NCI-H2029 treated with DMSO at 0.1 percent for 48 hours (cell line): ENCODE results near the gene PTDSS2.
A peak's percentile ranks its signal among the peaks of the same experiment; 100 is the strongest.
"Not testable (repeated sequence)": the region's sequence is repeated elsewhere in the genome, so short reads cannot be mapped to it uniquely, and the experiment has no call there.

Experiments
- DNase-seq: peaks from one replicate; lab custom pipeline; 2025; lab: John Stamatoyannopoulos, UW

The PTDSS2 gene

GRCh38 chr11:468493-468892, 18.4 kb downstream of the PTDSS2 start:
- no peak for DNase-seq

GRCh38 chr11:469026-469683, 19.1 kb downstream of the PTDSS2 start:
- not testable (repeated sequence) for DNase-seq

GRCh38 chr11:469684-470560, 19.8 kb downstream of the PTDSS2 start:
- peak; percentile 24 for DNase-seq

GRCh38 chr11:471468-472145, 21.5 kb downstream of the PTDSS2 start:
- no peak for DNase-seq

- DNase-seq = no peak
These were observed 22.2 kb downstream of the PTDSS2 start for GRCh38 chr11:472272-472671.

GRCh38 chr11:472816-473215, 22.7 kb downstream of the PTDSS2 start:
- DNase-seq = no peak

- DNase-seq = no peak
These were observed 23.3 kb downstream of the PTDSS2 start for GRCh38 chr11:473415-473814.

- no peak for DNase-seq
These were observed 24.1 kb downstream of the PTDSS2 start for GRCh38 chr11:473962-474785.

- no peak for DNase-seq
These were observed 24.9 kb downstream of the PTDSS2 start for GRCh38 chr11:474914-475506.

GRCh38 chr11:475941-476340, 25.9 kb downstream of the PTDSS2 start:
- no peak for DNase-seq

- no peak for DNase-seq
These were observed 26.3 kb downstream of the PTDSS2 start for GRCh38 chr11:476416-476815.

- no peak for DNase-seq
These were observed 27.1 kb downstream of the PTDSS2 start for GRCh38 chr11:477052-477715.

- no peak for DNase-seq
These were observed 29.2 kb downstream of the PTDSS2 start for GRCh38 chr11:479311-479710.

- no peak for DNase-seq
These were observed 34.5 kb downstream of the PTDSS2 start for GRCh38 chr11:484616-485015.

GRCh38 chr11:486189-486588, 36.1 kb downstream of the PTDSS2 start:
- no peak for DNase-seq

- DNase-seq = no peak
These were observed 37.5 kb downstream of the PTDSS2 start for GRCh38 chr11:487571-488021.

GRCh38 chr11:488062-488461, 38.0 kb downstream of the PTDSS2 start:
- DNase-seq = no peak

- no peak for DNase-seq
These were observed 38.5 kb downstream of the PTDSS2 start for GRCh38 chr11:488579-488978.

GRCh38 chr11:488992-489391, 38.9 kb downstream of the PTDSS2 start:
- DNase-seq = no peak

- no peak for DNase-seq
These were observed 39.6 kb downstream of the PTDSS2 start for GRCh38 chr11:489610-490185.
